SIG-M5 (cell line): ENCODE data around the gene HTRA1.

Experiments
- DNase-seq: peaks from one replicate; lab custom pipeline; 2025; lab: John Stamatoyannopoulos, UW

Gene HTRA1

GRCh38 chr10:122554131-122555036, 93.0 kb downstream of the HTRA1 start:
- no peak for DNase-seq

DNA sequence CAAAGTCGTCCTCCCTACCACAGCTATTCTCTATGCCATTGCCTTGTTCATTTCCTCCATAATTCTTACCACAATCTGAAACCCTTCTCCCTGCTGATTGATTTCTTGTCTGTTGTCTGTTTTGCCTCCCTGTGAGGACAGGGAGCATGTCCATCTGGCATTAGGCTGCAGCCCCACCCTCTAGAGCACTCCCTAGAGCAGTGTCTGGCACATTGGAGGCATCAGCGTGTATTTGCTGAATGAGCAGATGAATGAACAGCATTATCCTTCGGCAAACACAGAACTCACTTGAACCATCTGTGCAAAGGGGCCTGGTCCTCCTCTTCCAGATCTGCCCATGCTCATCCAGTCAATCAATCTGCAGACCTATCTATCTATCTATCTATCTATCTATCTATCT, 94.1 kb downstream of the HTRA1 start:
- DNase-seq, result no peak

GRCh38 chr10:122557516-122557915, 96.2 kb downstream of the HTRA1 start:
- DNase-seq, result no peak

- no peak for DNase-seq
Observed at GRCh38 chr10:122558452-122558851, 97.1 kb downstream of the HTRA1 start.

DNA sequence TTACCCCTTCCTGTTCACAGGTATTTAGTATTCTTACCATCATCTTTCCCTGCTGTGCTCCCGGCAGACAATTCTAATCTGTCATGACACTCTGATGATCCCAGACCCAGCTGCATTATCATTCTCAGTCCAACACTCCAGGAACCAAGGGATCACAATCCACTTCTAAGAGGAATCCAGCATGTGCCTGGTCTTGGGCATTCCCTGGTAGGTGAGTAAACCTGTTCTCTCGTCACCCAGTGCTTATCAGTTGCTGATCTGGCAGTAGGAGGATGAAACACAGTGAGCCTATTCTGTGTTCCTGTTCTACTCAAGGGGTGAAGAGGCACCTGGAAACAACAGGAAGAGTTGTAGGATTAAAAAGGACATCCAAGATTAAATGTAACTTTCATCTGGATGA, 97.9 kb downstream of the HTRA1 start:
- no peak for DNase-seq

GRCh38 chr10:122560279-122560804, 99.0 kb downstream of the HTRA1 start, which contains the start of gene DMBT1:
TSS of gene DMBT1 (plus strand) at chr10:122560754. CDS start at chr10:122560771, 17 bp downstream.
- no peak for DNase-seq

DNA sequence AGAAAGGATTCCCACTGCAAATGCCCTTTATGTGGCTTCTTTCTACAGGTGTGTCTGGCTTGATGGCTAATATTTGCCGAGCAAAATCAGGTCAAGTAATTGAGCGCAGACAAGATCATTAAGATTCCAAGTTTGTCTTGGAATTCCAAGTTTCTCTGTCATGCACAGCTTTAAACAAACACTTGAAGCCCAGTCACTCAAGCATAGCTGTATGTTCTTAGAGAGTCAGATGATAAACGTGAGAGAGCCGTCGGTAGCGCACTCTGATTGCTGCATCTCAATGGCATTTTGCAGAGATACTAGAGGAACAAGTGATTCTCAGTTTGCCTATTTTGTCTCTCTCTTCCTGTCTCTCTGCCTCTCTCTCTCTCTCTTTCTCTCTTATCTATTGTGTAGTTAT, 99.9 kb downstream of the HTRA1 start:
- DNase-seq, result no peak

DNA sequence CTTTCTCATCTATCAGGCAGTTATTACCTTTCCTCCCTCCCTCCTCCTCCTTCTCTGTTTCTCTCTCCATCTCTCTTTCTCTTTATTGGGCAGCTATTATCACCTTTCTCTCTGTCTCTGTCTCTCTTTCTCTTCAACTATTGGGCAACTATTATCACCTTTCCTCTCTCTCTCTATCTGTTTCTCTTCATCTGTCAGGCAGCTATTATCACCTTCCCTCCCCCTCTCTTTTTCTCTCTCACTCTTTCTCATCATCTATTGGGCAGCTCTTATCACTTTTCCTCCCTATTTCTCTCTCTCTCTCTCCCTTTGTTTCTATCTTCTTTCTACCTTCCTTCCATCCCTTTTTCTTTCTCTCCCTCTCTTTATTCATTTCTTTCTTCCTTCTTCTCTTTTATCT, 100.4 kb downstream of the HTRA1 start:
- no peak for DNase-seq
